HG03571 (cell line): ENCODE results near the gene LMNA.

ENCODE experiments used
- ATAC-seq: cut with Tn5 transposase; IDR thresholded peaks from one replicate; pipeline ENCODE4 v1.9.1; 2021; ENCODE audit not compliant: unreplicated experiment

LMNA gene

DNA sequence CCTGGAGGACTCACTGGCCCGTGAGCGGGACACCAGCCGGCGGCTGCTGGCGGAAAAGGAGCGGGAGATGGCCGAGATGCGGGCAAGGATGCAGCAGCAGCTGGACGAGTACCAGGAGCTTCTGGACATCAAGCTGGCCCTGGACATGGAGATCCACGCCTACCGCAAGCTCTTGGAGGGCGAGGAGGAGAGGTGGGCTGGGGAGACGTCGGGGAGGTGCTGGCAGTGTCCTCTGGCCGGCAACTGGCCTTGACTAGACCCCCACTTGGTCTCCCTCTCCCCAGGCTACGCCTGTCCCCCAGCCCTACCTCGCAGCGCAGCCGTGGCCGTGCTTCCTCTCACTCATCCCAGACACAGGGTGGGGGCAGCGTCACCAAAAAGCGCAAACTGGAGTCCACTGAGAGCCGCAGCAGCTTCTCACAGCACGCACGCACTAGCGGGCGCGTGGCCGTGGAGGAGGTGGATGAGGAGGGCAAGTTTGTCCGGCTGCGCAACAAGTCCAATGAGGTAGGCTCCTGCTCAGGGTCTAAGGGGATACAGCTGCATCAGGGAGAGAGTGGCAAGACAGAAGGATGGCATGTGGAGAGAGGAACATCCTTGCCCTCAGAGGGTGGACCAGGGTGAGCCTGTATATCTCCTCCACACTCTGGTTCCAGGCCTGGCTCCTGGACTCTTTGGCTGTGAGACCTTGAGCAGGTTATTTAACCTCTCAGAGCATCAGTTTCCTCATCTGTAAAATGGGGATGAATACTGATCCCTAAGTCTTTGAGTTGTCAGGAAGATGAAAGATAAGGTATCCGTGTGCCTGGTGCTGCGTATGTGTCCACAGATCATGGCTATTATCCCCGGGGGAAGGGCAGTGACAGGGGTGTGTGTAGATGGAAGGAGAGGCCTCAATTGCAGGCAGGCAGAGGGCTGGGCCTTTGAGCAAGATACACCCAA lies 21.7 kb downstream of the LMNA start:
- ATAC-seq = no peak

DNA sequence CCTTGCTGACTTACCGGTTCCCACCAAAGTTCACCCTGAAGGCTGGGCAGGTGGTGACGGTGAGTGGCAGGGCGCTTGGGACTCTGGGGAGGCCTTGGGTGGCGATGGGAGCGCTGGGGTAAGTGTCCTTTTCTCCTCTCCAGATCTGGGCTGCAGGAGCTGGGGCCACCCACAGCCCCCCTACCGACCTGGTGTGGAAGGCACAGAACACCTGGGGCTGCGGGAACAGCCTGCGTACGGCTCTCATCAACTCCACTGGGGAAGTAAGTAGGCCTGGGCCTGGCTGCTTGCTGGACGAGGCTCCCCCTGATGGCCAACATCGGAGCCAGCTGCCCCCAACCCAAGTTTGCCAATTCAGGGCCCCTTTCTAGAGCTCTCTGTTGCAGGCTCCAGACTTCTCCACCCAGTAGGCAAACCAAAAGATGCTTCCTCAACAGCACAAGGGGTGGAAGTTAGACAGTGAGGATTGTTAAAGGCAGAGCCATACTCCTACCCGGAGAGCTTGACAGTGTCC lies 22.5 kb downstream of the LMNA start:
- no peak for ATAC-seq

- no peak for ATAC-seq
These were observed 24.0 kb downstream of the LMNA start for GRCh38 chr1:156138458-156138867.

- ATAC-seq = no peak
These were observed 26.6 kb downstream of the LMNA start for GRCh38 chr1:156140879-156141707.

DNA sequence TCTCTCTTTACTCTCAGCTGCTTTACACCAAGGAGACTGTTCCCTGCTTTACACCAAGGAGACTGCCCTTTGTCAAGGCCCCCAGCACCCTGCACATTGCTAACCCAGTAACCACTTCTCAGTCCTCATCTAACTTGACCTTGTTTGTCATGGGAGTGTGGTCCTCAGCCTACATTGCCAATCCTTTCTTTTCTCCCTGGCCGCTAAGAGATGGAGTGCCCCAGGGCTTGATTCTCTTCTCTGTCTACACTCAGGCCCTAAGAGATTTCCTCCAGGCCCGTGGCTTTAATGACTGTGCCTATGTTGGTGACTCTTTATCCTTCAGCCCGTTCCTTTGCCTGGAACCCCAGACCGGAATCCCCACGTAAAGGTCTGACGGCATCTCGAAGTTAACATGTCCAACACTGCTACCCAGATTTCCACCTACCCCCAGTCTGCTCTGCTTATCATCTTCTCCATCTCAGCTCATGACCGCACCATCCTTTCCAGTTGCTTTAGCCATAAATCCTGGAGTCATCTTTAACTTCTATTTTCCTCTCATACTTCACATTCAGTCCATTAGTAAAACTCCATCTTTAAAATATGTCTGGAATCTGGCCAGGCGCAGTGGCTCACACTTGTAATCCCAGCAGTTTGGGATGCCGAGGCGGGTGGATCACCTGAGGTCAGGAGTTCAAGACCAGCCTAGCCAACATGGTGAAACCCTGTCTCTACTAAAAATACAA lies 29.4 kb downstream of the LMNA start:
- ATAC-seq = no peak

GRCh38 chr1:156144742-156145141 lies 30.2 kb downstream of the LMNA start:
- ATAC-seq = no peak

- ATAC-seq = no peak
These were observed 31.1 kb downstream of the LMNA start for GRCh38 chr1:156145650-156146019.

DNA sequence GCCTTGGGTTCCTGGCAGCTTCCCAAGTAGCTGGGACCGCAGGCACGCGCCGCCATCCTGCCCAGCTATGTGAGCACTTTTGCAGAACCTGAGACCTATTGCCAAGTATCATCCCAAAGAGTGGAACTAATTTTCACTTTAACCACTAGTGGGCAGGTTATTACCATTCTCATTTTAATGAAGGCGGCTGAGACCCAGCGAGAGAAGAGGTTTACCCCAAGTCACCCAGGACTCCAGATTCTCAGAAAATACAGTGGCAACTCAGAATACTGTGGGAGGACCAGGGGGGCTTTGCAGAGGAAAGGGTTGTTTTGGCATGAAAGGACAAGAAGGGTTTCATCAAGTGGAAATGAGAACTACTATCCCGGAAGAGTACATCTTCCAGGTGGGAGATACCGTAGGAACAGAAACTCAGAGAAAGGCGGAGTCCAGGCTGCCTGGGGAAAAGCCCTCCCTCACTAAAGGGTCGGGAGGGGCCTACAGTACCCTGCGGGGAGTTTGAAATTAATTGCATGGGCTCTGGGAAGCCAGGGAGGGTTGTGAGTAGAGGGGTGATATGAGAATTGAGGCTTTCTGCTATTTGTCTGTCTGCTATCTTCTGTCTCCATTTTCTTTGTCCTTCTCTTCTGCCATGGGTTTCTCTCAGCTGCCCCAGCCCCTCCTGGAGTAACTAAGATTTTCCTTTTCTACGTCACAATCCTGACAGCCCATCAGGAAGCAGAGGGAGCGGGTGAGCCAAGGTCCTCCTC lies 31.7 kb downstream of the LMNA start:
- no peak for ATAC-seq

GRCh38 chr1:156146769-156147405 lies 32.4 kb downstream of the LMNA start:
- no peak for ATAC-seq

- peak; percentile 27 for ATAC-seq
These were observed 33.7 kb downstream of the LMNA start for GRCh38 chr1:156148216-156148615.

- ATAC-seq = no peak
These were observed 35.1 kb downstream of the LMNA start for GRCh38 chr1:156149374-156150332.

DNA sequence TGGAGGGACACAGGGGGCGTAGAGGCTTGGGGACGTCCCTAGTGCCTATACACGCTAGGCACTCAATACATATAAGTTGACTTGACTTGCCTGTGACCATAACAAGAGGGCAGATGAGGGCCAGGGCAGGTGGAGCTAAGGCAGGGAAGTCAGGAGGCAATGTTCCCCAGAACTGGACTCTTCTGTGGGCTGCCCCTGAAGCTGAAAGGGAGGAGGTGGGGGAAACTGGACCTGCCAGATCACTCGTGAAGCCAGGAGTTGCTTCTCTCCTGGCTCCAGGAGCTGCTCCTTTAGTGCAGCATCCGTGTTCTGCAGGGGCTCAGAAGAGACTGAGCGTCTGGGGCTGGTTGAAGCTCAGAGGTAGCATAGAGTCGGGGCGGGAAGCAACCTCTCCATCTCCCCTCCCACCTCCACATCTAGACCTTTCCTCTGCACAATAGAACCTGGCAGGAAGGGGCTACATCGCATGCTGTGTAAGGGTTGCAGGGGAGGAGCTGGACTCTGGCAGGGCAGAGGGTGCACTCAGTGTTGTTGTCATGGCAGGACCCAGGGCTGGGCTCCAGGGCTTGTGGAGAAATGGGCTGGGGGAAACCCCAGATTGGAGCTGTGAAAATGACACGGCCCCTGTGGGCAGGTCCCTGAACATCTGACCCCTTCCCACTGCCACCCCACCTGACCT lies 36.0 kb downstream of the LMNA start:
- ATAC-seq = no peak

DNA sequence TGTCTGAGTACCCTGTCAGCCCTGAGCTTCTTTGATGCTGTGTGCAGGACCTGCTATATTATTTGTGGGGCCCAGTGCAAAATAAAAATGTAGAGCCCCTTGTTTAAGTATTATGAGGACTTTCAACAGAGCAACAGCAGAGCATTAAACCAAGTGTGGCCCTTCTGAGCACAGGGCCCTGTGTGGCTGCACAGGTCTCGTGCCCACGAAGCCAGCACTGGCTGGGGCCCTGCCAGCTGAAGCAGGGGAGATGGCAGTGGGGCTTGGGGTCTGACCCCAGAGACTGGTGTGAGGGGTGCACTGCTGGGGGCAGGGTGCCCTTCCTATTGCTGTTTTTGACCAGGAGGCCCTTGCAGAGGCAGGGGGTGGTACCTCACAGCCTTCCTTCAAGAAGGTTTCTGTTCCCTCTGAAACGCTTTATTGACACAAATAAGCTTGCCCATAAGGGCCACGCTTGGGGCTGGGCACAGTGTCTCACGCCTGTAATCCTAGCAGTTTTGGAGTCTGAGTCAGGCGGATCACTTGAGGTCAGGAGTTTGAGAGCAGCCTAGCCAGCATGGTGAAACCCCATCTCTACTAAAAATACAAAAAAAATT lies 36.7 kb downstream of the LMNA start:
- no peak for ATAC-seq

DNA sequence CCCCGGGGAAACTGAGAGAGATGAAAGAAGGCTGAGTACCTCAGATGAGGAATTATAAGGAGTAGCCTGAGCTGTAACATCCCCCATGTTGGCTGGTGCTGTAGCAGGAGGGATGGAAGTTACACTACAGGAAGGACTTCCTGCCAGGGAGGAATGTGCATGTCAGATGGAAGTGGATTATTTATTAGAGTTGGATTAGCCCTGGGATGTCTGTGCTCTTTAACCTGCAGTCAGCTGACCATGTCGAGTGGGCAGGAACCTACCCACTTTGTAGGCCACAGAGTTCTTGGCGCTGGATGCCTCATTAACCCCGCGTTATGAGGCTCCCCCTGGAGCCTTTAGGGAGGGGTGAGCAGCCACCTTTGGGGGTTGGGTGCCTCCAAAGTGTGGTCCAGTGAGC lies 38.1 kb downstream of the LMNA start:
- ATAC-seq = no peak

- no peak for ATAC-seq
These were observed 38.9 kb downstream of the LMNA start, which contains the start of gene SEMA4A for GRCh38 chr1:156153362-156153761. Gene SEMA4A (plus strand): TSS chr1:156153585. CDS start chr1:156154579, 994 bp downstream.

DNA sequence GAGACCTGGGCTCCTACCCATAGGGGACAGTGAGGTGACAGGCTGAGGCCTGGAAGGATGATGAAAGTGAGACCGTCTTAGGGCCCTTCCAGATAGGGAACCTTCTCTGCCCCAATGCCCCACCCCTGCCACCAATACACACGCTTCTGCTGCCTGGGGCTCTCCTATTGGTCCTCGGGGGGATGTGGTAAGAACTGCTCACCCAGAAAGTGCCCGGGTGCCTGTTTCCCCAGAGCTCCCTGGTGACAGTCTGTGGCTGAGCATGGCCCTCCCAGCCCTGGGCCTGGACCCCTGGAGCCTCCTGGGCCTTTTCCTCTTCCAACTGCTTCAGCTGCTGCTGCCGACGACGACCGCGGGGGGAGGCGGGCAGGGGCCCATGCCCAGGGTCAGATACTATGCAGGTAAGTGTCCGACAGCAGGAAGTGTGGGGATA lies 39.8 kb downstream of the LMNA start:
- ATAC-seq = no peak

DNA sequence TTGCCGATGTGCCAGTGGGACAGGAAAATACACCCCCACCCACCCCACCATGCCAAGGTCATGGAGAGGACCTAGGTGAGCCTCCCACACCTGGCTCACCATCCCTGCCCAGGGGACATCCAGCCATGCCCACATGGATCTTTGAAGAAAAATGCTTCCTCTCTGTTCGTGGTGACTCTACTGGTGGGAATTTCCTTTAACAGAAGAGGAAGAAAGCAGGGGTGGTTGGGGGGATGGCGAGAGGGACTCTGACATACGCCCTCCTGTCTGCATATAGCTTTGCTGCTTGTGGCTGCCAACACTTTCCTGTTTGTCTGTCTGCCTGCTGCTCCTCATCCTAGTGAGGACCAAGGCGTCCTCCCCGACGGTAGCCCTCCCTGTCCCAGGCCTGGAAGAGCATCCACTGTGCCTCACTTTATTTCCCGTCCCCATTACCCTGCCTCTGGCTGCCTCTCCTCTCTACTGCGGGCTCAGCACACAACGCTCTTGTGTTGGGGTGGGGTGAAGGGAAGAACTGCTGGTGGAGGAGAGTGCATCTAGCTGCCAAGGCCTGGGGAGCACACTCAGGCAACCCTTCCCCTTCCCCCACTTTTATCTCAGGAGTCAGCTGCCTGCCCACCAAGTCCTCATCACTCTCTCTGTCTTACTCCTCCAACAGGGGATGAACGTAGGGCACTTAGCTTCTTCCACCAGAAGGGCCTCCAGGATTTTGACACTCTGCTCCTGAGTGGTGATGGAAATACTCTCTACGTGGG lies 41.4 kb downstream of the LMNA start:
- no peak for ATAC-seq
